Activated CD8-positive, alpha-beta memory T cell treated with anti-CD3 and anti-CD28 coated beads for 48 hours (primary cell): ENCODE measurements around the gene MIPEP.
"Not testable (repeated sequence)": the region's sequence is repeated elsewhere in the genome, so short reads cannot be mapped to it uniquely, and the experiment has no call there.

ENCODE experiments used
- DNase-seq, 3 experiments: peaks; one replicate each; pipeline ENCODE4 v3.0.0-alpha.2; 2020; ENCODE audit warnings: low read depth in 2 of 3, low spot score in 2 of 3

Gene MIPEP

DNA sequence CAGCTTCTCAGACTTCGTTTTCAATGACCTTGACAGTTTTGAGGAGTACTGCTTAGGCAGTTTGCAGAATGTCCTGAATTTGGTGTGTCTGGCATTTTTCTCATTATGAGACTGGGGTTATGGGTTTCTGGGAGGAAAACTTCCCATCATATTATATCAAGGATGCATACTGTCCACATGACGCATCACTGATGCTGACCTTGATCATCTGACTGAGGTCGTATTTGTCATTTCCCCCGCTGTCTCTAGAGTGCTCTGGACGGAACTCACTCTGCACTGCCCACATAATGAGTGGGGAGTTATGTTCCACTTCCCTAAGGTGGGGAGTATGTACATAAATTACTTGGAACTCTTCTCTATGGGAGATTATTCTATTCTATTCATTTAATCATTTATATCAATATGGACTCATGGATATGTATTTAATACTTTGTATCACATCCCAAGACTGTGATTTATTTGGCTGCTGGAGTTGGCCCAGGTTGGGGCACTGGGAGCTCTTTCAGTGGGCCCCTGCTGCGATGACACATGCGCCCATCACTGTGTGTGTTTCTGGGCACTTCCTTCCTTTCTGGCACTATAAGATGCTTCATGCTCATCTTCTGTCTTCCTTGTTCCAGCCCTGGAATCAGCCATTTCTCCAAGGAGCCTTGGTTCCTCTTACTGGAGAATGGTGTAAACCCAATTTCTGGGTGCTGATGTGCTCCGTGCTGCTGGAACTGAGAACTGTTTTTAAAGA, 138.6 kb downstream of the MIPEP start:
- DNase-seq: no peak

DNA sequence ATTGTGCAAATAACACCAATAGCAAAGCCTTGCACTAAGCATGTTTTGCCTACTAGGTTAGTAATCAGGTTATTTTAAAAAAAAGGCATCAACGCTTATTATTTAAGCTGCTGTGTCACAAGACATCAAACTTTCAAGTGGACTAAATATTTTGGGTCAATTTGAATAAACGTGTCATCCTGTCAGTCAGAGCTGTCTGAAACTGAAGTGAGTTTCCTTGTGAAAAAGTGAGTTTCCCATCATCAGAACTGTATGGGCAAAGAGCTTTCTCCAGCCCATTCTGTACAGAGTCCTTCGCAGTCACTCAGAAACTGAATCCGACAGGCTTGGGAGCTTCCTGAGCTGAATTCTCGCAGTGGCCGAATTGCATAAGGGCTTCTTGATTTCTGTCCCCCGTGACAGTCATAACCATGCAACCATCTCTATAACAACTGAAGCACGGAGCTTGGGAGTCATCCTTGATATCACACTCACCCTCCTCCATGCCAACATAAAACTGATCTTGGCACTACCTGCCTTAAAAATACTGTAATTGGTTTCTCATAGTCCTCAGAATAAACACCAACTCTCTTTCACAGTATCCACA, 139.8 kb downstream of the MIPEP start:
- no peak for DNase-seq

DNA sequence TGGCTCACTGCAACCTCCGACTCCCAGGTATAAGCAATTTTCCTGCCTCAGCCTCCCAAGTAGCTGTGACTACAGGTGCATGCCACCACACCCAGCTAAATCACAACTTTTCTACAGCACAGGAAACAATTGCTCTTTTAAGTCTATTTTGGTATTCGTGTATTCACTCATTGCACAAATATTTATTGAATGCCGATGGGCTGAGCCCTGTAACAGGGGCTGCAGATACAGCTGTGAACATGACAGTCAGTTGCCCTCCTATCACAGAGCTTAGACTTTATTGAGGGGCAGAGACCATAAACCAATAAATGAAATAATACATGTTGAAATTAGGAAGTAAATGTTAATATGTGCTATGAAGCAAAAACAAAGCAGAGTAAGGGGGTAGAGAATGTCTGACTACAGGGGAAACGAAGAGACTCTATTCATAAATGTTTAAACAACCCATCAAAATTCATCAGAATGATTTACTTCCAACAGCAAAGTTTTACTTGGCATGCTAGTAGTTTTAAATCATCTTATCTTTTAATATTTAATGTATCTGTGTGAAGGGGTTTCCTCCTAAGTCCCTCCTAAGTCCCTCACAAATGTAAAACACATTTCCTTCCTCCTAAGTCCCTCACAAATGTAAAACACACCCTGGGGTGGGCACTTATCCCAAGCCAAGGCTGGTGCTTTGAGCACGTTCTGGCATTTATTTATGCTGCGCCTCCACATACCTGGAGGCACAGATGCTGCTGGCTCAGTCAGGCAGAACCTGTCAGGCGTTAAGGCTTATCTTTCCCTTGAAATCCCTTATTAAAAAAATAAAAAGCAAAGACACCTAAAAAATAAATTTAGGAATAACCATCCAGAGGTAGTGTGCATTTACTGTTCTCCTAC, 140.8 kb downstream of the MIPEP start:
- no peak for DNase-seq

DNA sequence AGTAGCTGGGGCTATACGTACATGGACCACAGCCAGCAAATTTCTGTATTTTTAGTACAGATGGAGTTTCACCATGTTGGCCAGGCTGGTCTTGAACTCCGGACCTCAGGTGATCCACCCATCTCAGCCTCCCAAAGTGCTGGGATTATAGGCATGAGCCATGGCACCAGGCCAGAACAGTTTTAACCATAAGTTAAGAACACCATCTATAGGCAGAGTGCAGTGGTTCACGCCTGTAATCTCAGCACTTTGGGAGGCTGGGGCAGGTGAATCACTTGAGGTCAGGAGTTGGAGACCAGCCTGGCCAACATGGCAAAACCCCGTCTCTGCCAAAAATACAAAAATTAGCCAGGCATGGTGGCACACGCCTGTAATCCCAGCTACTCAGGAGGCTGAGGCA, 143.1 kb downstream of the MIPEP start:
- DNase-seq: not testable (repeated sequence)

DNA sequence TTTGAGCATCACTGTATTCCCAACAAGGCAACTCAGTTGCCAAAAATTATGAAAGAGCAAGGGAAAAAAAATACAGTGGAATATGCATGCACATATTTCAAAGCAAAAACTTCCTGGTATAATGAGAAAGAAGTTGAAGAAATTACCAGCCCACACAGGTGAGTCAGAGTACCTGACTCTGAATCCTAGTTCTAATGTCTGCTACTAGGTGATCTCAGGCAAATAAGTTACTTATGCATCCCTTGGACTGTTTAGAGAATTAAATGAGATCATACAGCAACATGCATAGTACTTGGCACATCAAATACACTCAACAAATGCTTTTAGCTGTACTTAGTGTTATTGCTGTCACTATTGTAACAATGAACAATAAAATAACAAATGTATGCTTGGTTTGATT, 144.9 kb downstream of the MIPEP start:
- DNase-seq: no peak

DNA sequence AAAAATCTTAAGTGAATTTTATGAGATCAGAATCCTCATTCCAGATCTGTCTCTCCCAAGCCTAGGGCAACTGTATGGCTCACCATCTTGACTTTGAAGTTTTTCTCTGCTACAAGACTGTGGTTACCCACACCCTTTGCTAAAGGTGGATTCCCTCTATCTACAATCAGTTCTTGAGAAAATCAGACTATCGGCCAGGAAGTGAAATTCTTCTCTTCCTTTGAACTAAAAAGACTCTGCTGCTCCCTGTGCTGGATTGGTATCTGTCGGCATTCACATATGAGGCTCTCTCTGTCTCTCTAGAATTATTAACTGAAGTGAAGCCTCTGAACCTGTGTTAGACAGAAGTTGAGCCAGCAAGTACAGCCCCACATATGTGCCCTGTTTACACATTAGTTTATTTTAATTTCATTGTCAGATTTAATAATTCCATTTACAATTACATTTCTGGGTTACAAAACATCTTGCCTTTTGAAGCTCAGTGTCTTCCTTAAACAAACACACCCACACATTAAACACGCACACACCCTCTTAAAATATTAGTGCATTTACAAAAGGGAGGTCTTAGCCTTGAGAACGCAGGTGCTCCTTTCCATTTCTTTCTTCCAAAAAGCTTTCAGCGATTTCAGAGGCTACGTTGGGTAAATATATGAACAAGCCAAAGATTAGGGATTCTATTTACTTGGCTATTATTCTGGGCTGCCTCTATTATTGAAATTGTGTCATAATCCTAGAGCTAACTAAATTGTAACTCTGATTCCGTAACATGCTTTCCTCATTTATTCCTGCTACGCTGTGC, 145.7 kb downstream of the MIPEP start:
- DNase-seq: no peak

DNA sequence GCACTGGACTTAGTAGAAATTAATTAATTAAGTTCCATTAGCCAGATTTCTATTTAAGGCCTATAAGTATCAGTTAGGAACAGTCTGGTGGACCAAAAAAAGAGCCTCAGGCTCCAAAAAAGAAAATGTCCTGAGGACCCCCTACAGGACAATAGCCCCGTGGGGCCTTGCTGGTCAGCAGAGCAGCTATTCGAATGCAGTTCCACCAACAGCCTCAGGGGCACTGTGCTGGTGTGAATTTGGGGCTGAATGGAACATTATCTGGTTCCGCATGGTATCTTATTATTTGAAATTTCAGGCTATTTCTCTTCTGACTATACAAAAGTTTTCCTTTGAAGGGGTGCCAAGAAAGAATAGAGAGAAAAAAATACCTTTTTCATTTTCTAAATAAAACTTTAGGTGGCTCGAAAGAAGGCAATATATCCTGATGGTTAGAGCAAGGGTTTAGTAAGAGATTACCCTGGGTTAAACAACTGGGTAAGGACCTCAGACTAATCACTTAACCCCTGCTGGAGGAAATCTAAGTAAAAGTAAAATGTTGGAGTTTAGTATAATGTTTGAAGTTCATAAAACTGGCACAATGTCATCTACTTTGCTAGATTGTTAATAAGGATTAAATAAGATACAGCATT, 147.2 kb downstream of the MIPEP start:
- no peak for DNase-seq

DNA sequence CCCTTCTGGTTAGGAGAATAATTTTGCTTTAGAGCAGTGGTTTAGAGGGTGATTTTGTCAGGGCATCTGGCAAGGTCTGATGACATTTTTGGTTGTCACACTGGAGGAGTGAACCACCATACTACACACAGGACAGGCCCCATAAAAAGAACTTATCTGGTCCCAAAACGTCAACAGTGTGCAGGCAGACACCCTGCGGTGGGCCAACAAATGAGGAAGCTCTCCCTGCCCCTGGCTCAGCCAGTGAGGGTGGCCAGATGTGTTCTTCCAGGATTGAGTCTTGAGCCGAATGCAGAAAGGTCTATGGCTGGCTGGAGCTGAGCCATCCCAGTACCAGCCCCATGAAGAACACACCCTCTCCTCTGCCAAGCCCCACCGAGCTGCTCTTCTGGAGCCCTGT, 149.2 kb downstream of the MIPEP start:
- DNase-seq: no peak

DNA sequence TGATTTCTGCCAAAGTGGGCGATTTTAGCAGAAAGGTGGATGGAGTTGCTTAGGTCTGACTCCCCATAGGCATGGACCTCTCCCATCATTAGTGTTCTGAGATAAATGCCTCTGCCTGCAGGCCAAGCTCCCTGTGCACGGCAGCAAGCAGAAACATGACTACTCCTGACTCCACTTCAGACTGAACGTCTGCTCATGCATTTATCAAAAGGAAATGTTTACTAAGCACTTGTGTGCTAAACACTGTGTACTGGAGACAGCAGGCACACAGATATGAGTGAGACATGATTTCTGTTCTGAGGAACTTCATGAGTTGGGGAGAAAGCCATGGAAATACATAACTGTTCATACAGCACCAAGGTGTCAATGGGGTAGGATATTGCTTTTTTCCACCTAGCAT, 149.6 kb downstream of the MIPEP start:
- no peak for DNase-seq

DNA sequence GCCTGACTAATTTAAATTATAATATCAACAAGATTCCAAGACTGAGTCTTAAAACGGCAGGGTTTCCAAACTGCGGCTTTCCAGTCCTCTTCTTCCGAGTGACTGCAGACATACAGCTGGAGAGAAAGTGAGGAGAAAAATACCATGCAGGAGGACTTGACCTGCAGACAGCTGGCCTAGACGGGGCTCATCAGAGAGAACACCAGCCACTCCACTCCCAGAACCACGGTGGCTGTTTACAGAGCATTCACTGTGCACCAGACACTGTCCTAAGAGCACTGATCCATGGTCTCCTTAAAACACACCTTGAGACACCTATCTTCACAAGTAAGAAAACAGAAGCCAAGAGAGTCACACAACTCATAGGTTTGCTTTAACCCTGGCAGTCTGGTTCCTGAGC, 152.7 kb downstream of the MIPEP start:
- no peak for DNase-seq

- DNase-seq: no peak
These were observed 153.9 kb downstream of the MIPEP start for GRCh38 chr13:23735329-23735728.

- DNase-seq: no peak
These were observed 157.5 kb downstream of the MIPEP start for GRCh38 chr13:23731709-23732108.

GRCh38 chr13:23730251-23730650, 158.9 kb downstream of the MIPEP start:
- DNase-seq: no peak

DNA sequence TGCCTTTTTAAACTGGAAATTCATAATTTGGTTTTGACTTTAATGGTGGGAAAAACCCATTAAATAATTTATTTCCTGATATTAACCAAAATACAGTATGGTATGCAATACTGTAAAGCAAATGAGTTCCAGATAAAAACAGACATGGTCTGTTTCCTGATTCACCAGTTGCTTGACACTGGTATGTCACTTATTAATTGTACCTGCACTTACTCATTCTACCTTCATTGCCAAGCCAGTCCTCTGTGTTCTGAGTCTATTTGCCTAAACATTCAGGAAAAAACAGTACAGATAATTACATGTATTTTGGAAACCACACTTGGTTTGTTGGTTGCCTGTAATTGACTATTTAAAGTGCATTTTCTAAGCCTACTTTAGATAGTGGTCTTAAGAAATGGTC, 159.7 kb downstream of the MIPEP start:
- no peak for DNase-seq

DNA sequence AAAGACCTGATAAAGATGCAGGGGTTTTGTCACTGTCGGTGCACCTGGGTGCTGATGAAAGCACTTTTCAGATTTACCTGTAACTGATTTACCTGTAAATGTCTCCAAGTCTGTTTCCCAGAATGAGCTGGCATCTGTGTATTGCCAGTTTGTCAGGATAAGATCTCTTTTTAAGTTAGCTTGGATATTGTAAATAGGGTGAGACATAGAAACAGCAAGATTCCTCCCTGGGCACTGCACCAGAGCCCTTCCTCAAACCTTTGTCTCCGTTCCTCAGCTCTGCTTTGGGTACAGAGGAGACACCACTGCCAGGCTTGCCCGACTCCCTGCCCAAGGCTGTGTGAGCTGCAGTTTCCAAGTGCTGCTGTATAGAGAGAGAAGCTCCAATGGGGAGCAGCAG, 160.4 kb downstream of the MIPEP start:
- no peak for DNase-seq

DNA sequence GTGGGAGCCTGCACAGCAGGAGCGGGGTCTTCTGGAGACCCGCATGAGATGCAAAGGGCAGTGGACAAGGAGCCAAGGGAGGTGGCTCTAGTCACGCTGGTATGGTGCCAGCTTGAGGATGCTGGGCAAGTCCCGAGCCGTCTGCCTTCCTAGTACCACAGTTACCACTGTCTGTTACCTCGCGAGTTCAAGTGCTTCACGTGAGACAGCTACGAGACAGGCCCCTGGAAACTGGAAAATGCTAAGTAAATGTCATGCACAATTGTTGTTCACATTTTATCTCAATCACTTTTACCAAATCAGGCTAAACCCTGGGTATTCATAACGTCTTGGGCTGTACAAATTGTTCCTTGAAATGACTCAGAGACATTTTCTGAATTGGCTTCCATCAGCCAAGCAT, 163.3 kb downstream of the MIPEP start:
- no peak for DNase-seq

GRCh38 chr13:23724196-23724970, 164.8 kb downstream of the MIPEP start:
- DNase-seq: no peak

- DNase-seq: no peak
These were observed 165.7 kb downstream of the MIPEP start for GRCh38 chr13:23723471-23723870.

GRCh38 chr13:23722726-23723453, 166.3 kb downstream of the MIPEP start:
- no peak for DNase-seq
